ENCODE measurements around the gene MYRFL.

DNA sequence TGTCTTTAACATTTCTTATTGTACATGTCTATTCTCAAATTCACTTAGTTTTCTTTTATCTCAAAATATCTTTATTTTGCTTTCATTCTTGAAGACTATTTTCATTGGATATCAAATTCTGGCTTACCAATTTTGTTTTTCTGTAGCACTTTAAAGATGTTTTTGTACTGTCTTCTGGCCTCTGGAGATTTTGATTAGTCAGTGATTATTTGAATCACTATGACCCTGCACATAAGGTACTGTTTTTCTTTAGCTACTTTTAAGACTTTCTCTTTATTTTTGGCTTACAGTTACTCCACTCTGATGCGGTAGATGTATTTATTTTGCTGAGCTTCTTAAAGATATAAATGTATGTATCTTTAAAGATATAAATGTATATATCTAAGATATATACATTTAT, 49.6 kb downstream of the MYRFL start:
- TF ChIP-seq POLR2A (IDR thresholded peaks at IDR 0.05; ENCODE audit: low read length) (no peak), GATA1 (IDR thresholded peaks at IDR 0.05; ENCODE audit: low read depth, low read length) (no peak)
